Mesenchymal stem cell (in vitro differentiated cells and primary cell): ENCODE data around the gene APEX2.
"Not testable (repeated sequence)": the region's sequence is repeated elsewhere in the genome, so short reads cannot be mapped to it uniquely, and the experiment has no call there.

Source experiments
- DNase-seq: peaks from one replicate; pipeline ENCODE4 v3.0.0-alpha.2; 2013
- H2AFZ ChIP-seq: one replicate; pipeline ENCODE4 v1.6.1; 2013; ENCODE audit warnings: low read depth, mild to moderate bottlenecking, control low read depth, inconsistent platforms, low read length, moderate library complexity
- H2AK5ac ChIP-seq: 2 replicates; pipeline ENCODE4 v1.6.1; 2013; ENCODE audit warnings: low read length, moderate library complexity, mild to moderate bottlenecking, inconsistent platforms; ENCODE audit not compliant: severe bottlenecking
- H2BK120ac ChIP-seq: one replicate; pipeline ENCODE4 v1.6.1; 2013; ENCODE audit warnings: low read depth, mild to moderate bottlenecking, inconsistent platforms, low read length, moderate library complexity
- H2BK12ac ChIP-seq, 2 experiments: one replicate each; pipeline ENCODE4 v1.6.1; 2013; ENCODE audit warnings: inconsistent platforms in 2 of 2, low read length in 2 of 2, mild to moderate bottlenecking in 2 of 2, moderate library complexity in 2 of 2, control low read depth in 1 of 2
- H2BK15ac ChIP-seq: one replicate; pipeline ENCODE4 v1.6.1; 2013; ENCODE audit warnings: mild to moderate bottlenecking, low read depth, inconsistent platforms; ENCODE audit not compliant: poor library complexity, severe bottlenecking
- H2BK5ac ChIP-seq: 2 replicates; pipeline ENCODE4 v1.6.1; 2013; ENCODE audit warnings: low read depth, mild to moderate bottlenecking, low read length, control low read depth, inconsistent platforms; ENCODE audit not compliant: poor library complexity, severe bottlenecking
- H3K14ac ChIP-seq, 2 experiments: one replicate each; pipeline ENCODE4 v1.6.1; 2013; ENCODE audit warnings: inconsistent platforms in 2 of 2, low read length in 2 of 2, control low read depth in 1 of 2, mild to moderate bottlenecking in 1 of 2, moderate library complexity in 1 of 2
- H3K18ac ChIP-seq, 2 experiments: one replicate each; pipeline ENCODE4 v1.6.1; 2013; ENCODE audit warnings: inconsistent platforms in 2 of 2, low read length in 2 of 2, control low read depth in 1 of 2, low read depth in 1 of 2, mild to moderate bottlenecking in 1 of 2
- H3K23ac ChIP-seq, 2 experiments: one replicate each; pipeline ENCODE4 v1.6.1; 2013; ENCODE audit warnings: inconsistent platforms in 2 of 2, low read length in 2 of 2, mild to moderate bottlenecking in 2 of 2, moderate library complexity in 2 of 2, control low read depth in 1 of 2
- H3K27ac ChIP-seq: 2 replicates; pipeline ENCODE4 v1.5.1; 2013; ENCODE audit warnings: mild to moderate bottlenecking, moderate library complexity, low read length, control low read depth, inconsistent platforms; ENCODE audit not compliant: poor library complexity, severe bottlenecking
- H3K27me3 ChIP-seq, 2 experiments: 2 replicates each; pipeline versions ENCODE4 v1.6.1 to v1.7.0; 2013; ENCODE audit warnings: low read length in 2 of 2, mild to moderate bottlenecking in 2 of 2, moderate library complexity in 2 of 2, control low read depth in 1 of 2, inconsistent platforms in 1 of 2; ENCODE audit not compliant: control insufficient read depth in 1 of 2, insufficient read depth in 1 of 2
- H3K36me3 ChIP-seq, 2 experiments: 2 replicates each; pipeline versions ENCODE4 v1.6.1 to v1.7.0; 2013; ENCODE audit warnings: low read length in 2 of 2, control low read depth in 1 of 2, inconsistent platforms in 1 of 2, low read depth in 1 of 2, mild to moderate bottlenecking in 1 of 2; ENCODE audit not compliant: insufficient read depth in 2 of 2, control insufficient read depth in 1 of 2
- H3K4ac ChIP-seq, 2 experiments: one replicate each; pipeline ENCODE4 v1.6.1; 2013; ENCODE audit warnings: inconsistent platforms in 2 of 2, low read length in 2 of 2, mild to moderate bottlenecking in 2 of 2, moderate library complexity in 2 of 2, control low read depth in 1 of 2, low read depth in 1 of 2
- H3K4me1 ChIP-seq: 2 replicates; pipeline ENCODE4 v1.6.1; 2013; ENCODE audit warnings: low read depth, low read length, control low read depth; ENCODE audit not compliant: control insufficient read depth, insufficient read depth
- H3K4me2 ChIP-seq: 2 replicates; pipeline ENCODE4 v1.6.1; 2013; ENCODE audit warnings: low read length, mild to moderate bottlenecking, inconsistent platforms; ENCODE audit not compliant: poor library complexity, severe bottlenecking
- H3K4me3 ChIP-seq, 2 experiments: 2 replicates each; pipeline versions ENCODE4 v1.5.1 to v1.7.0; 2013; ENCODE audit warnings: low read length in 2 of 2, mild to moderate bottlenecking in 2 of 2, control low read depth in 1 of 2, low read depth in 1 of 2; ENCODE audit not compliant: insufficient read depth in 1 of 2
- H3K79me1 ChIP-seq: replicated peaks from 2 replicates; pipeline ENCODE4 v1.6.1; 2013; ENCODE audit warnings: mild to moderate bottlenecking, control low read depth, low read length, inconsistent platforms; ENCODE audit not compliant: poor library complexity, severe bottlenecking
- H3K9ac ChIP-seq: 2 replicates; pipeline ENCODE4 v1.7.0; 2013; ENCODE audit warnings: mild to moderate bottlenecking, low read length, moderate library complexity
- H3K9me3 ChIP-seq: 2 replicates; pipeline ENCODE4 v1.7.0; 2013; ENCODE audit warnings: mild to moderate bottlenecking, low read length; ENCODE audit not compliant: control insufficient read depth
- H4K8ac ChIP-seq: one replicate; pipeline ENCODE4 v1.6.1; 2013; ENCODE audit warnings: inconsistent platforms, mild to moderate bottlenecking, low read length, moderate library complexity
- H4K91ac ChIP-seq: one replicate; pipeline ENCODE4 v1.6.1; 2013; ENCODE audit warnings: mild to moderate bottlenecking, low read length, inconsistent platforms
- whole genome bisulfite sequencing: methylation state at CpG from one replicate; pipeline ENCODE4 v1.1.7; 2013; ENCODE audit warnings: mixed read lengths; 5-methylcytosine and 5-hydroxymethylcytosine counted together

APEX2 gene

GRCh38 chrX:54980334-54980733 lies 19.8 kb upstream of the APEX2 start:
- Histone ChIP-seq H2BK120ac (no peak overlapping the region), H3K9ac (no peak overlapping the region), H3K4me2 (no peak overlapping the region), H4K8ac (no peak overlapping the region), H3K27ac (no peak overlapping the region), H3K9me3 (peaks cover 5% of the 10 kb centered on the region), H2BK5ac (no peak overlapping the region), H3K36me3 (no peaks in the 10 kb centered on the region), H2AK5ac (no peak overlapping the region), H3K4me3 (no peak overlapping the region), H3K4ac (no peak overlapping the region), H3K4me1 (no peaks in the 10 kb centered on the region), H4K91ac (no peak overlapping the region), H2BK12ac (no peak overlapping the region), H3K27me3 (peaks cover 0 to 4% of the 10 kb centered on the region in 2 experiments), H3K23ac (no peak overlapping the region), H3K18ac (no peak overlapping the region), H2BK15ac (no peak overlapping the region), H2AFZ (no peak overlapping the region), H3K14ac (no peak overlapping the region), H3K79me1 (no peaks in the 10 kb centered on the region)
- 84% methylated on average over 3 of the region's 6 CpGs for WGBS
- DNase-seq = no peak

GRCh38 chrX:54983306-54983705 lies 16.9 kb upstream of the APEX2 start:
- not testable (repeated sequence) for H3K4ac ChIP-seq, H2BK15ac ChIP-seq, H4K8ac ChIP-seq, H2BK5ac ChIP-seq, H3K9me3 ChIP-seq, H2BK12ac ChIP-seq, H3K9ac ChIP-seq, H2AK5ac ChIP-seq, H3K18ac ChIP-seq, H3K27ac ChIP-seq, H3K23ac ChIP-seq, H4K91ac ChIP-seq, H3K4me1 ChIP-seq, H2AFZ ChIP-seq, H3K4me3 ChIP-seq, H2BK120ac ChIP-seq, H3K27me3 ChIP-seq, H3K4me2 ChIP-seq, DNase-seq, H3K36me3 ChIP-seq, H3K79me1 ChIP-seq, H3K14ac ChIP-seq
- WGBS = no CpG with 5 or more reads among the region's 2 CpGs

- no peak overlapping the region for H2BK12ac ChIP-seq
- no peak overlapping the region for H3K9ac ChIP-seq
- no peaks in the 10 kb centered on the region for H3K4me1 ChIP-seq
- no peak overlapping the region for H3K4me2 ChIP-seq
- H3K27ac ChIP-seq = no peak overlapping the region
- H3K14ac ChIP-seq = no peak overlapping the region
- H3K79me1 ChIP-seq = no peaks in the 10 kb centered on the region
- no peak overlapping the region for H4K8ac ChIP-seq
- H3K36me3 ChIP-seq = no peaks in the 10 kb centered on the region
- no peak overlapping the region for H3K4ac ChIP-seq
- no peak overlapping the region for H3K23ac ChIP-seq
- no peak overlapping the region for H2BK5ac ChIP-seq
- no CpG with 5 or more reads among the region's 2 CpGs for WGBS
- H2AK5ac ChIP-seq = no peak overlapping the region
- H2BK15ac ChIP-seq = no peak overlapping the region
- no peak overlapping the region for H3K18ac ChIP-seq
- DNase-seq = no peak
- H2AFZ ChIP-seq = no peak overlapping the region
- H3K27me3 ChIP-seq = peaks cover 14 to 22% of the 10 kb centered on the region in 2 experiments
- no peak overlapping the region for H3K4me3 ChIP-seq
- H2BK120ac ChIP-seq = no peak overlapping the region
- H3K9me3 ChIP-seq = no peaks in the 10 kb centered on the region
- no peak overlapping the region for H4K91ac ChIP-seq
Measured at GRCh38 chrX:54991706-54992105, 8.5 kb upstream of the APEX2 start.

- Histone ChIP-seq H2AK5ac (no peak overlapping the region), H3K9me3 (no peaks in the 10 kb centered on the region), H3K27me3 (peaks cover 14 to 22% of the 10 kb centered on the region in 2 experiments), H3K4me3 (no peak overlapping the region), H2BK15ac (no peak overlapping the region), H3K79me1 (no peaks in the 10 kb centered on the region), H3K23ac (no peak overlapping the region), H4K91ac (no peak overlapping the region), H4K8ac (no peak overlapping the region), H2BK5ac (no peak overlapping the region), H3K4me2 (no peak overlapping the region), H3K4ac (no peak overlapping the region), H3K18ac (no peak overlapping the region), H2BK120ac (no peak overlapping the region), H3K9ac (no peak overlapping the region), H3K4me1 (no peaks in the 10 kb centered on the region), H3K36me3 (no peaks in the 10 kb centered on the region), H3K27ac (no peak overlapping the region), H2AFZ (no peak overlapping the region), H2BK12ac (no peak overlapping the region), H3K14ac (no peak overlapping the region)
- no CpG with 5 or more reads among the region's 1 CpG for WGBS
- no peak for DNase-seq
Measured at GRCh38 chrX:54992911-54993622, 7.1 kb upstream of the APEX2 start.
